Astrocyte of the cerebellum (primary cell): Measurements from ENCODE around the gene NCLN.
A peak's percentile ranks its signal among the peaks of the same experiment; 100 is the strongest.

Experiments
- DNase-seq: peaks from one replicate; pipeline ENCODE4 v3.0.0-alpha.2; 2011; ENCODE audit warnings: low read depth
- H3K4me3 ChIP-seq: 2 replicates; pipeline ENCODE4 v1.5.1; 2011; ENCODE audit warnings: mild to moderate bottlenecking, low read depth, low read length, moderate library complexity
- CTCF ChIP-seq: IDR thresholded peaks from 2 replicates; pipeline ENCODE4 v1.5.1; 2012; ENCODE audit warnings: low read length, low read depth, moderate library complexity, mild to moderate bottlenecking; ENCODE audit errors: missing control alignments
- in situ Hi-C: cut with HindIII; loops from 2 replicates; pipeline ENCODE4 v1.10.0; 2017; ENCODE audit warnings: low sequenced_read_pairs

NCLN gene

GRCh38 chr19:3185461-3186159, at the start of gene NCLN:
Gene NCLN, plus strand, starts transcription at chr19:3185930. Its CDS starts 101 bp downstream, at chr19:3186031.
- in situ Hi-C loops, result no loop called here
- peak; percentile 86 for DNase-seq
- TF ChIP-seq CTCF, result no peak
- H3K4me3 ChIP-seq, result peak within 1 kb of the TSS; percentile 84

GRCh38 chr19:3135961-3136683, 49.6 kb upstream of the NCLN start, which contains the start of gene GNA15:
Gene GNA15, plus strand, starts transcription at chr19:3136033. Its CDS starts 418 bp downstream, at chr19:3136451.
- no peak for DNase-seq
- TF ChIP-seq CTCF, result no peak
- no peak within 1 kb of the TSS for H3K4me3 ChIP-seq
- in situ Hi-C loops, result no loop called here

GRCh38 chr19:3136684-3137055, 49.1 kb upstream of the NCLN start:
- in situ Hi-C loops, result no loop called here
- TF ChIP-seq CTCF, result no peak
- no peak for DNase-seq
- no peak overlapping the region for H3K4me3 ChIP-seq

GRCh38 chr19:3137119-3137518, 48.6 kb upstream of the NCLN start:
- in situ Hi-C loops, result no loop called here
- H3K4me3 ChIP-seq, result no peak overlapping the region
- no peak for TF ChIP-seq CTCF
- DNase-seq, result no peak

GRCh38 chr19:3138268-3138667, 47.5 kb upstream of the NCLN start:
- TF ChIP-seq CTCF, result no peak
- no peak overlapping the region for H3K4me3 ChIP-seq
- DNase-seq, result no peak
- in situ Hi-C loops, result no loop called here

GRCh38 chr19:3140667-3141038, 45.1 kb upstream of the NCLN start:
- no peak for DNase-seq
- no peak for TF ChIP-seq CTCF
- no peak overlapping the region for H3K4me3 ChIP-seq
- in situ Hi-C loops, result no loop called here
